NK-92 (cell line): ENCODE measurements around the gene SLC6A5.
"Not testable (repeated sequence)": the region's sequence is repeated elsewhere in the genome, so short reads cannot be mapped to it uniquely, and the experiment has no call there.

Source experiments
- DNase-seq: peaks from one replicate; lab custom pipeline; 2025; ENCODE audit not compliant: unreplicated experiment; lab: John Stamatoyannopoulos, UW

SLC6A5 gene

GRCh38 chr11:20599221-20600019 lies at the start of gene SLC6A5:
Gene SLC6A5 (plus strand): TSS chr11:20599608. CDS start chr11:20599673, 65 bp downstream.
- no peak for DNase-seq

- DNase-seq, result no peak
Measured at GRCh38 chr11:20551096-20551495, 48.3 kb upstream of the SLC6A5 start.

GRCh38 chr11:20555783-20556182 lies 43.6 kb upstream of the SLC6A5 start:
- DNase-seq, result no peak

GRCh38 chr11:20556396-20556795 lies 43.0 kb upstream of the SLC6A5 start:
- not testable (repeated sequence) for DNase-seq

GRCh38 chr11:20558741-20559140 lies 40.7 kb upstream of the SLC6A5 start:
- no peak for DNase-seq

- DNase-seq, result no peak
Measured at GRCh38 chr11:20559523-20560300, 39.7 kb upstream of the SLC6A5 start.

- no peak for DNase-seq
Measured at GRCh38 chr11:20561915-20562314, 37.5 kb upstream of the SLC6A5 start.

GRCh38 chr11:20563866-20564265 lies 35.5 kb upstream of the SLC6A5 start:
- no peak for DNase-seq

- no peak for DNase-seq
Measured at GRCh38 chr11:20564846-20565635, 34.4 kb upstream of the SLC6A5 start.

GRCh38 chr11:20566115-20566514 lies 33.3 kb upstream of the SLC6A5 start:
- not testable (repeated sequence) for DNase-seq

- no peak for DNase-seq
Measured at GRCh38 chr11:20566591-20567434, 32.6 kb upstream of the SLC6A5 start.

- not testable (repeated sequence) for DNase-seq
Measured at GRCh38 chr11:20579725-20580124, 19.7 kb upstream of the SLC6A5 start.

GRCh38 chr11:20583201-20583600 lies 16.2 kb upstream of the SLC6A5 start:
- DNase-seq, result no peak

GRCh38 chr11:20584093-20584774 lies 15.2 kb upstream of the SLC6A5 start:
- no peak for DNase-seq

GRCh38 chr11:20589796-20590195 lies 9.6 kb upstream of the SLC6A5 start:
- DNase-seq, result no peak

- DNase-seq, result no peak
Measured at GRCh38 chr11:20590381-20590780, 9.0 kb upstream of the SLC6A5 start.

- DNase-seq, result no peak
Measured at GRCh38 chr11:20592741-20593140, 6.7 kb upstream of the SLC6A5 start.

GRCh38 chr11:20594274-20595061 lies 4.9 kb upstream of the SLC6A5 start:
- no peak for DNase-seq

GRCh38 chr11:20595101-20595500 lies 4.3 kb upstream of the SLC6A5 start:
- no peak for DNase-seq
